ENCODE results near the gene SAP30.

Gene SAP30

DNA sequence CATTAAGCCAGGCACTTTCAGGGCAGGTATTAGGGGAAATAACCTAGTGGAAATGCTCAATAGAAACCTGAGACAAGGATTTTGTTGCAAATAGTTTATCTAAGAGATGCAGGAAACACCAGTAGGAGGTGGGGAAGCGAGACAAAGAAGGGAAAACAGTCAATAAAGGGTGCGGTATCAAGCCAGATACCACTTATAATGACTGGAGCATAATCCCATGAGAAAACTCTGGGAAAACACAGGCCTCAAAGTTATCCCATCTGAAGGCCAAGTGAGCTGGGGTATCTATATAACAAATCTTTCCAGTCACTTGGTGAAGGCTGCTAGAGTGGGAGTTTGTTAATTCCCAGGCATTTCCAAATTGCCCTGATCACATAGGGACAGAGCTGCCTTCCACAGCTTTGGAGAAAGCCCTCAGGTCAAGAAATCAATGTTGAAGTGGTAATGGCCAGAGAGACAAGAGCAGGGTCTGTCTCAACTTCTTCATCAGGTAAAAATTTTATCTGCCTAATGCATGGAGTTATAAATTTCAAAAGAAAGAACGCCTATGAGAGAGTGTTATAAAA is 26.8 kb upstream of the SAP30 start:
- Histone ChIP-seq H3K36me3 (ENCODE audit: control insufficient read depth, insufficient read depth, low read length) (no peaks in the 10 kb centered on the region), H3K9ac (ENCODE audit: low read length) (no peak overlapping the region), H3K4me1 (ENCODE audit: control insufficient read depth, insufficient read depth, low read length) (no peaks in the 10 kb centered on the region), H3K27me3 (ENCODE audit: control insufficient read depth, insufficient read depth, low read length) (no peaks in the 10 kb centered on the region), H3K4me3 (ENCODE audit: low read length) (no peak overlapping the region), H3K27ac (ENCODE audit: low read depth, low read length) (no peak overlapping the region)

DNA sequence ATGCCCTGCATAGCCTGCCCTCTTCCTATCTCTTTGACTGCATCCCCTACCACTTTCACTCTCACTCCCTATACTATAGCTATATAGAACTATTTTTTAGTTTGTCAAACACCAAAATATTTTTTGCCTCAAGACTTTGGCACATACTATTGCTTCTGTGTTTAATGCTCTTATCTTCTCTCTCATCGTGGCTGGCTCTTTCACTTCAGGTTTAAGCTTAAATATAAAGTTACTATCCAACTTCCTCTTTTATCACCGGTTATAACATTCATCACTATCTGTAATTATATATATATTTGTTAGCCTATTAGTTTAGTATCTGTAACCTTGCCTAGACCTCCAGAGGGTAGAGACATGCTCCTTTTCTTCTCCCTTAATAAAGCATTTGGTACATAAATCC is 25.1 kb upstream of the SAP30 start:
- Histone ChIP-seq H3K27ac (ENCODE audit: low read depth, low read length) (no peak overlapping the region), H3K4me1 (ENCODE audit: control insufficient read depth, insufficient read depth, low read length) (no peaks in the 10 kb centered on the region), H3K9ac (ENCODE audit: low read length) (no peak overlapping the region), H3K4me3 (ENCODE audit: low read length) (no peak overlapping the region), H3K36me3 (ENCODE audit: control insufficient read depth, insufficient read depth, low read length) (no peaks in the 10 kb centered on the region), H3K27me3 (ENCODE audit: control insufficient read depth, insufficient read depth, low read length) (no peaks in the 10 kb centered on the region)

DNA sequence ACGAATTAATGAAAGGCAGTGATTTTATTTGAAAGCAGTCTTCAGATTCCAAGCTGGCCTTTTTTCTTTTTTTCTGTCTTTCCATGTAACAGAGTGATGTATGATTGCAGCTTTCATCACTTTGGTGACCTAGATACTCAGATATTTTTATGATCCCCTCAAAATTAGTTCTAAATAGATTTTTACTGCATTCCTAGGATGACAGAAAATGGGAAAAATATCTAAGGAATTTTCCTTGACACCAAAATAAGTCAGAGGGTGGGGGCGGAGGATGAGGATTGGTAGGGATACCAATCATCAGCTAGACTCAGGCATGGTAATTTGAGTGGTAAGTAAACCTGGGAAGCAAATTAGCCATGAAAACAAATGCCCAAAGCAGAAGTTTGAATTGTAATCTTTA is 24.7 kb upstream of the SAP30 start:
- Histone ChIP-seq H3K27ac (ENCODE audit: low read depth, low read length) (no peak overlapping the region), H3K9ac (ENCODE audit: low read length) (no peak overlapping the region), H3K36me3 (ENCODE audit: control insufficient read depth, insufficient read depth, low read length) (no peaks in the 10 kb centered on the region), H3K4me3 (ENCODE audit: low read length) (no peak overlapping the region), H3K27me3 (ENCODE audit: control insufficient read depth, insufficient read depth, low read length) (no peaks in the 10 kb centered on the region), H3K4me1 (ENCODE audit: control insufficient read depth, insufficient read depth, low read length) (no peaks in the 10 kb centered on the region)

DNA sequence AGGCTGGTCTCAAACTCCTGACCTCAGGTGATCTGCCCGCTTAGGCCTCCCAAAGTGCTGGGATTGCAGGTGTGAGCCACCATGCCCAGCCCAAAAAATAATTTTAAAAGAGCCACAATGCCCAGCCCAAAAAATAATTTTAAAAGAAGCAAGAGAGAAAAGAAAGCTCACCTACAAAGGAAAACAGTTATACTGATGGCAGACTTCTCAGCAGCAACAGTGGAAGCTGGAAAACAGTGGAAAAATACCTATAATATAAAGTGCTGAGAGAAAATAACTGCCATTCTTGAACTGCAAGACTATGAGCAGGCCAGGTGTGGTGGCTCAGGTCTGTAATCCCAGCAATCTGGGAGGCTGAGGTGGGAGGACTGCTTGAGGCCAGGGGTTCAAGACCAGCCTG is 23.3 kb upstream of the SAP30 start:
- no peaks in the 10 kb centered on the region for H3K4me1 ChIP-seq (ENCODE audit: control insufficient read depth, insufficient read depth, low read length)
- H3K36me3 ChIP-seq (ENCODE audit: control insufficient read depth, insufficient read depth, low read length), result no peaks in the 10 kb centered on the region
- no peaks in the 10 kb centered on the region for H3K27me3 ChIP-seq (ENCODE audit: control insufficient read depth, insufficient read depth, low read length)
- no peak overlapping the region for H3K27ac ChIP-seq (ENCODE audit: low read depth, low read length)
- H3K4me3 ChIP-seq (ENCODE audit: low read length), result no peak overlapping the region
- H3K9ac ChIP-seq (ENCODE audit: low read length), result no peak overlapping the region

DNA sequence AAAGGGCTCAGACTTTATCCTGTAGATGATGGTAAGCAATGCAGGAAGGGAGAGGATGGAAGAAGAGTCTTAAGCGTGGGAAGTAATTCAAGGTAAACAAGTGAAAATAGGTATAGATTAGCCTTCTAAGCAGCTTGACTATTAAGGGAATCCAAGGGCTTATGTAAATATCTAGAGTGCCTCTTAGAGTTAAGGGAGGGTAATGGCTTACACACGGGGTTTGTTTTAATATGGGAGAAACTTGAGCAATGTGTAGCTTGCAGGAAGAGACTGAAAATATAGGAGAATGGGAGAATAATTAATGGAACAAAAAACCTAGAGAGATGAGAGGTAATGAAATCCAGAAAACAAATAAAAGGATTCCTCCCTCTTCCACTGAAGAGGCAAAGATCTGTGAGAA is 12.8 kb upstream of the SAP30 start:
- Histone ChIP-seq H3K4me1 (ENCODE audit: control insufficient read depth, insufficient read depth, low read length) (no peaks in the 10 kb centered on the region), H3K27ac (ENCODE audit: low read depth, low read length) (no peak overlapping the region), H3K36me3 (ENCODE audit: control insufficient read depth, insufficient read depth, low read length) (no peaks in the 10 kb centered on the region), H3K27me3 (ENCODE audit: control insufficient read depth, insufficient read depth, low read length) (no peaks in the 10 kb centered on the region), H3K9ac (ENCODE audit: low read length) (no peak overlapping the region), H3K4me3 (ENCODE audit: low read length) (no peak overlapping the region)

- Histone ChIP-seq H3K9ac (ENCODE audit: low read length) (no peak overlapping the region), H3K36me3 (ENCODE audit: control insufficient read depth, insufficient read depth, low read length) (no peaks in the 10 kb centered on the region), H3K4me1 (ENCODE audit: control insufficient read depth, insufficient read depth, low read length) (no peaks in the 10 kb centered on the region), H3K27me3 (ENCODE audit: control insufficient read depth, insufficient read depth, low read length) (no peaks in the 10 kb centered on the region), H3K27ac (ENCODE audit: low read depth, low read length) (no peak overlapping the region), H3K4me3 (ENCODE audit: low read length) (no peak overlapping the region)
Observed at GRCh38 chr4:173360587-173361221, 10.1 kb upstream of the SAP30 start.

- Histone ChIP-seq H3K4me1 (ENCODE audit: control insufficient read depth, insufficient read depth, low read length) (no peaks in the 10 kb centered on the region), H3K9ac (ENCODE audit: low read length) (no peak overlapping the region), H3K4me3 (ENCODE audit: low read length) (no peak overlapping the region), H3K27ac (ENCODE audit: low read depth, low read length) (no peak overlapping the region), H3K27me3 (ENCODE audit: control insufficient read depth, insufficient read depth, low read length) (no peaks in the 10 kb centered on the region), H3K36me3 (ENCODE audit: control insufficient read depth, insufficient read depth, low read length) (no peaks in the 10 kb centered on the region)
Observed at GRCh38 chr4:173362666-173363065, 8.1 kb upstream of the SAP30 start.

DNA sequence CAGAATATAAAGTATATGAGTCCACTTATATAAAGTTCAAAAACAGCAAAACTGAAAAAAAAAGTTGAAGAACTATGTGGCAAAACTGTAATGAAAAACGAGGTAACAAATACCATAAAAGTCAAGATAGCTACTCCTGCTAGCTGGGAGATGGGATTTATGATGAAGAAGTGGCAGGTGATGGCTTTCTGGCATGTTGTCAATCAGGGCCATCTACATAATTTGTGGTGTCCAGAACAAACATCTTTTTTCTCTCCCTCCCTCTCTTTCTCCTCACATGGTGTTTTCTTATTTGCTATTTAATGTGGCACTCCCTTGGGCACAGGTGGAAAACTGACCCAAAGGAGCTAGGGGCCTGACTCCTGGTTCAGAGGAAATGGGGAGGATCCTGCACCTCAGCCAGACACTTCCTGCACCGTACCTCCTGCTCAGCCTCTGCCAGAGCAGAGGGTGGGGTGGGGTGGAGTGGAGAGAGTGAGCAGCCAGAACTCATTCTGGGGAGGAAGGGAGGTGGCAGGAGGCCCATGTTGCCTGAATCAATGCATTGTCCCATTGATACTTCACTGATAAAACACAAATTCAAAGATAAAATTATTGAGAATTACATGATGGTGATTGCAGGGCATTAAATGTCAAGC is 5.3 kb upstream of the SAP30 start:
- no peak overlapping the region for H3K27ac ChIP-seq (ENCODE audit: low read depth, low read length)

DNA sequence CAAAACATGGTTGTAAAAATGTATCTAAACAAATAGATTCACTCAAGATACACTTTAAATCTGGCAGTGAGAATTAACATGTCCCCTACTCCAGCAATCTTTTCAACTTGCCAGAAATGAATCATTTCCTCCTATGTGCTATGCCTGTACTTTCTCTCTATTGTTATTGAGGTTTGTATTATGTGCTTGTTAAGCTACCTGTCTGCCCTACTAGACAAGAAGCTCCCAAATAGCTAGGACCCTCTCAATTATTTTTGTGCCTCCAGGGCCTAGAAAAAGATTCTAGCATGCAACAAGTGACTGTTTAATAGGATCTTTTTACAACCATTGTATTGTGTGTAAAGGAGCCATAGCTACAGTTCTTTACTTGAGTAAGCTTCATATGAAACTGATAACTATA is 3.5 kb upstream of the SAP30 start:
- Histone ChIP-seq H3K4me3 (ENCODE audit: low read length) (no peak overlapping the region), H3K9ac (ENCODE audit: low read length) (no peak overlapping the region), H3K27me3 (ENCODE audit: control insufficient read depth, insufficient read depth, low read length) (peaks cover 1% of the 10 kb centered on the region), H3K4me1 (ENCODE audit: control insufficient read depth, insufficient read depth, low read length) (no peaks in the 10 kb centered on the region), H3K27ac (ENCODE audit: low read depth, low read length) (peak overlapping the region; percentile 23), H3K36me3 (ENCODE audit: control insufficient read depth, insufficient read depth, low read length) (no peaks in the 10 kb centered on the region)

More for the DNA sequence above, 5.3 kb upstream of the SAP30 start:
- H3K4me3 ChIP-seq (ENCODE audit: low read length), result no peak overlapping the region
- peaks cover 1% of the 10 kb centered on the region for H3K27me3 ChIP-seq (ENCODE audit: control insufficient read depth, insufficient read depth, low read length)
- no peaks in the 10 kb centered on the region for H3K4me1 ChIP-seq (ENCODE audit: control insufficient read depth, insufficient read depth, low read length)
- no peaks in the 10 kb centered on the region for H3K36me3 ChIP-seq (ENCODE audit: control insufficient read depth, insufficient read depth, low read length)
- H3K9ac ChIP-seq (ENCODE audit: low read length), result no peak overlapping the region

- Histone ChIP-seq H3K4me1 (ENCODE audit: control insufficient read depth, insufficient read depth, low read length) (no peaks in the 10 kb centered on the region), H3K27ac (ENCODE audit: low read depth, low read length) (no peak overlapping the region), H3K4me3 (ENCODE audit: low read length) (no peak overlapping the region), H3K36me3 (ENCODE audit: control insufficient read depth, insufficient read depth, low read length) (no peaks in the 10 kb centered on the region), H3K27me3 (ENCODE audit: control insufficient read depth, insufficient read depth, low read length) (peaks cover 1% of the 10 kb centered on the region), H3K9ac (ENCODE audit: low read length) (no peak overlapping the region)
Observed at GRCh38 chr4:173367946-173368345, 2.8 kb upstream of the SAP30 start.

DNA sequence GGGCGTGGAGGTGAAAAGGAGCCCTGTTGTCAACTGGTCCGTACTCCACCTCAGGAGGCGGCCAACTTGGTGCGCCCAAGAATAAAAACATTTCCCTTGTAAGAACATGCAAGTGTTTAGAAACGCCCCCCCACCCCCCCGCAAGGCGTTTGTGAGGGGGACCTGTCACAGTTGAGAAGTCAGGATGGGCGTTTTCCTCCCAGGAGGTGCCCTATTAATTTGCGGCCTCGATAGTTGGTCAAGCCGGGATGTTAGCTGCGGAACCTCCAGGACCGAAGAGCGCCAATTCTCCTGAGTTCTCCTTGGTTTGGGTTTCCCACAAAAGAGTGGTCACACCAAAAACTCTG is 651 bp upstream of the SAP30 start:
- H3K27ac ChIP-seq (ENCODE audit: low read depth, low read length), result peak overlapping the region; percentile 97
- no peaks in the 10 kb centered on the region for H3K36me3 ChIP-seq (ENCODE audit: control insufficient read depth, insufficient read depth, low read length)
- H3K27me3 ChIP-seq (ENCODE audit: control insufficient read depth, insufficient read depth, low read length), result peaks cover 1% of the 10 kb centered on the region
- H3K4me3 ChIP-seq (ENCODE audit: low read length), result peak overlapping the region; percentile 94
- H3K4me1 ChIP-seq (ENCODE audit: control insufficient read depth, insufficient read depth, low read length), result no peaks in the 10 kb centered on the region
- peak overlapping the region; percentile 95 for H3K9ac ChIP-seq (ENCODE audit: low read length)

DNA sequence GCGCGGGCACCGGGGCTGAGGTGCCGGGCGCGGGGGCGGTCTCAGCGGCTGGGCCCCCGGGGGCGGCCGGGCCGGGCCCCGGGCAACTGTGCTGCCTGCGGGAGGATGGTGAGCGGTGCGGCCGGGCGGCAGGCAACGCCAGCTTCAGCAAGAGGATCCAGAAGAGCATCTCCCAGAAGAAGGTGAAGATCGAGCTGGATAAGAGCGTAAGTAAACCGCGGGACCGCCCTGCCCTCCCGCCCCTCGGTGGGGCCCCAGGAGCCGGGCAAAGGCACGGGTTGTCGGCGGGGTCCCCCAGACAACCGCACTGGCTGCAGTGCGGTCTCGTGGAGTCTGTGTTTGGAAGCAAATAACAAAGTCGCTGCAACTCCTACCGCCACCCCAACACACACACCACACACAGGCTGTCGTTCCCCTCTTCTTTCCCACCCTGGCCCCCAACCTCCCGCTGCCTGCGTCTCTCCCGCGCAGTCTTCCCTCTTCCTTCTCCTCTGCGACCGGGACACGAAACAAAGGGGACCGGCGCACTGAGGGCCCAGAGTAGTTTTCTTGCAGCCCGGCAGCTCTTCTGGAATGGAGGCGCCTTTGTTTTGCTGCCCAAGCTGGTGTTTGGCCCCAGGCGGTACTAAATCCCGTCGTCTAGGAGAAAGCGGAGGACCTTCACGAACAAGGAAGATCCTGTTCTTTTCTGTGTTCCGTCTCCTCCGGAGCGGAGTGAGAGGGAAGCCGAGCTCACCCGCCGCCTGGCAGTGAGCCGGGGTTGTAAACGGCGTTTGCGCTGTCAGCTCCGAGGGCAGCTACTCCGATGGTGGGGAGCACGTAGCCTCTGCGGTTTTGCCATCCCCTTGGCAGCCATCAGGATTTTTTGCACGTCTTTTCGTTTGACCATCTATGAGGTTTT is 788 bp downstream of the SAP30 start:
- Histone ChIP-seq H3K4me1 (ENCODE audit: control insufficient read depth, insufficient read depth, low read length) (no peaks in the 10 kb centered on the region), H3K9ac (ENCODE audit: low read length) (peak overlapping the region; percentile 70), H3K27ac (ENCODE audit: low read depth, low read length) (peak overlapping the region; percentile 92), H3K4me3 (ENCODE audit: low read length) (peak overlapping the region; percentile 98), H3K36me3 (ENCODE audit: control insufficient read depth, insufficient read depth, low read length) (no peaks in the 10 kb centered on the region), H3K27me3 (ENCODE audit: control insufficient read depth, insufficient read depth, low read length) (peaks cover 1% of the 10 kb centered on the region)

Measured in rectal smooth muscle tissue (tissue), 1 donor.